ENCODE data around the gene SUSD4. TPM values are rescaled to one million over a fixed set of nuclear protein-coding genes. Genes with fewer than 3 reads are reported as not detected.

The SUSD4 gene
- total RNA-seq, 3 donors from 2014 or later: 0.64 to 16.7 (median 14.9) TPM

DNA sequence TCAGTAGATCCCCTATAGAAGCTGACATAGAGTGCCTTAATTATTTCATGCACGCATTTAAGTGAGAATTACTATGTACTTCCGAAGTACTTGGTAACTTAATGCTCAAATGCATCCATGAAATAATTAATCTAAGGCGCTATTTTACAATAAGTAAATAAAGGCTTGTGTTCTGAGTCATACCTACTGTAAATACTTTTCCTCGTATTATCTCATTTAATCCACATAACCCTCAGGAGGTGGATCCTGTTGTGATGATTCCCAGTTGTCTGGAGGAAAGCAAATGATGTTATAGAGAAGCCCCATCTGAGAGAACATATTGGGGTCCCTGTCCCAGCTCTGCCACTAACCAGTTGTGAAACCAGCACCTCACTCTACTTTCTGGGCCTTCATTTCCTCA, 16.4 kb downstream of the SUSD4 start:
- DNase-seq (ENCODE audit: low spot score in 2 of 2): no peak
- intact Hi-C loops (cut with DNase I; ENCODE audit: low total_unique reads): no loop called here

DNA sequence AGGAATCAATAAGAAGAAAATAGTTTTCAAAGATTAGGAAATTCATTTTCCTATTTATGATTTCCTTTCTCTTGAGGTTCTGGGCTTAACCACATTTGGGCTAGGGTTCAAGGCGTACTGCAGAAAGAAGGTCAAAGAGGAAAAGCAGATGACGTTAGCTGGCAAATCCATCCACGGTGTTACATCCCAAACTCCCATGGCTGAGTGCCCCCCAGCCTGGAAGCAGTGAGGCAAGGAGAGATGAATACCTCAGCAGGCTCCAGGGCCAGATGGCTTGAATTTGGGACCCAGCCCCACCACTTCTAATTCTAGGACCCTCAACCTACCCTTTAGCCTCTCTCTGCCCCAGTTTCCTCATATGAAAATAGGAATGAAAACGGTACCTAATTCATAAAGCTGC, 17.7 kb downstream of the SUSD4 start:
- intact Hi-C loops (cut with DNase I; ENCODE audit: low total_unique reads): no loop called here
- TF ChIP-seq, protein P1, sequence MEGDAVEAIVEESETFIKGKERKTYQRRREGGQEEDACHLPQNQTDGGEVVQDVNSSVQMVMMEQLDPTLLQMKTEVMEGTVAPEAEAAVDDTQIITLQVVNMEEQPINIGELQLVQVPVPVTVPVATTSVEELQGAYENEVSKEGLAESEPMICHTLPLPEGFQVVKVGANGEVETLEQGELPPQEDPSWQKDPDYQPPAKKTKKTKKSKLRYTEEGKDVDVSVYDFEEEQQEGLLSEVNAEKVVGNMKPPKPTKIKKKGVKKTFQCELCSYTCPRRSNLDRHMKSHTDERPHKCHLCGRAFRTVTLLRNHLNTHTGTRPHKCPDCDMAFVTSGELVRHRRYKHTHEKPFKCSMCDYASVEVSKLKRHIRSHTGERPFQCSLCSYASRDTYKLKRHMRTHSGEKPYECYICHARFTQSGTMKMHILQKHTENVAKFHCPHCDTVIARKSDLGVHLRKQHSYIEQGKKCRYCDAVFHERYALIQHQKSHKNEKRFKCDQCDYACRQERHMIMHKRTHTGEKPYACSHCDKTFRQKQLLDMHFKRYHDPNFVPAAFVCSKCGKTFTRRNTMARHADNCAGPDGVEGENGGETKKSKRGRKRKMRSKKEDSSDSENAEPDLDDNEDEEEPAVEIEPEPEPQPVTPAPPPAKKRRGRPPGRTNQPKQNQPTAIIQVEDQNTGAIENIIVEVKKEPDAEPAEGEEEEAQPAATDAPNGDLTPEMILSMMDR (IDR thresholded peaks at IDR 0.05): no peak
- TF ChIP-seq POLR2AphosphoS5 (IDR thresholded peaks at IDR 0.05) (no peak), POLR2A (IDR thresholded peaks at IDR 0.05) (no peak)
- H3K4me3 ChIP-seq: no peak overlapping the region

More for the DNA sequence above, 16.4 kb downstream of the SUSD4 start:
- Histone ChIP-seq H3K9me3 (no peaks in the 10 kb centered on the region), H3K27me3 (no peaks in the 10 kb centered on the region), H3K27ac (no peak overlapping the region), H3K4me3 (no peak overlapping the region), H3K36me3 (no peaks in the 10 kb centered on the region), H3K4me1 (no peaks in the 10 kb centered on the region)
- TF ChIP-seq POLR2AphosphoS5 (IDR thresholded peaks at IDR 0.05): no peak
- TF ChIP-seq, protein P1 (IDR thresholded peaks at IDR 0.05): no peak
- TF ChIP-seq POLR2A (IDR thresholded peaks at IDR 0.05): no peak

DNA sequence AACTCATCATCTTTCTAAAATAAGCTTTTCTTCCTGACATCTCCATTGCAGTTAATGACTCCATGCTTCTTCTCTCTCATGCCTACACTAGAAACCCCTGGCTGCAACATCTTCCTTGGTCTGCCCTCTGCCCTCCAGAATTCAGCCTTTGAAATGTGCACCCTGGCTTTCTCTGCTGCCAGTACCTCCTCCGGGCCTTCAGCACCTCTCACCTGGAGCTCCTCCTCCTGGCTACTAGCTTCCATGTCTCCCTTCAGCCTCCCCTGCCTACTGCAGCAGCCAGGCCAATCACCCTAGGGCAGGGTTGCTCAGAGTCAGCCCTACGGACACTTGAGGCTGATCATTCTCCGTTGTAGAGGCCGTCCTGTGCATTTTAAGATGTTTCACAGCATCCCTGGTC, 18.3 kb downstream of the SUSD4 start:
- no peaks in the 10 kb centered on the region for H3K36me3 ChIP-seq
- no peak for DNase-seq (ENCODE audit: low spot score in 2 of 2)

More for the DNA sequence above, 17.7 kb downstream of the SUSD4 start:
- no peak for DNase-seq (ENCODE audit: low spot score in 2 of 2)
- Histone ChIP-seq H3K4me1 (no peaks in the 10 kb centered on the region), H3K9me3 (no peaks in the 10 kb centered on the region), H3K36me3 (no peaks in the 10 kb centered on the region), H3K27ac (no peak overlapping the region), H3K27me3 (no peaks in the 10 kb centered on the region)

DNA sequence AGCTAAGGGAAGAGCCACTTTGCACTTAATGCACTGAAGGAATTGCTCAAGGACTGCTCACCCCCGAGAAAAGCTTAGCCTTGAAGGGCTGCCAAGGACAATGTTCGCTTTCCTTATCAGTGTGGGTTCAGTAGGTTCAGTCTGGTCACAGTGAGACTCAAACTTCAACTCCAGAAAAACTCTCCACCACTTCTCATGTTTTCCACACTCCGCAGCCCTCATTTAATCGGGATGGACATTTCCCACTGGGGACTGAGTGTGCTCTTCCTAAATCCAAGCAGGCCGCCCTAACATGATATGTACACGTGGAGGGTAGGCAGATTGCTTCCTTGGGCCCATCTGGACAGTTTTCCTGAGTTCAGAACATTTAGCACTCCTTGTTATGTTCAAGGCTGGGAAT, 19.5 kb downstream of the SUSD4 start:
- intact Hi-C loops (cut with DNase I; ENCODE audit: low total_unique reads): no loop called here
- H3K4me1 ChIP-seq: no peaks in the 10 kb centered on the region
- no peak for DNase-seq (ENCODE audit: low spot score in 2 of 2)
- H3K27ac ChIP-seq: no peak overlapping the region
- no peaks in the 10 kb centered on the region for H3K36me3 ChIP-seq
- no peak overlapping the region for H3K4me3 ChIP-seq
- H3K9me3 ChIP-seq: no peaks in the 10 kb centered on the region
- no peaks in the 10 kb centered on the region for H3K27me3 ChIP-seq
- TF ChIP-seq POLR2AphosphoS5 (IDR thresholded peaks at IDR 0.05) (no peak), POLR2A (IDR thresholded peaks at IDR 0.05) (no peak)
- TF ChIP-seq, protein P1 (IDR thresholded peaks at IDR 0.05): no peak

More for the DNA sequence above, 18.3 kb downstream of the SUSD4 start:
- intact Hi-C loops (cut with DNase I; ENCODE audit: low total_unique reads): no loop called here
- TF ChIP-seq, protein P1 (IDR thresholded peaks at IDR 0.05): no peak
- TF ChIP-seq POLR2A (IDR thresholded peaks at IDR 0.05): no peak
- TF ChIP-seq POLR2AphosphoS5 (IDR thresholded peaks at IDR 0.05): no peak
- H3K4me1 ChIP-seq: no peaks in the 10 kb centered on the region
- no peak overlapping the region for H3K27ac ChIP-seq
- no peaks in the 10 kb centered on the region for H3K9me3 ChIP-seq
- no peak overlapping the region for H3K4me3 ChIP-seq
- H3K27me3 ChIP-seq: no peaks in the 10 kb centered on the region

DNA sequence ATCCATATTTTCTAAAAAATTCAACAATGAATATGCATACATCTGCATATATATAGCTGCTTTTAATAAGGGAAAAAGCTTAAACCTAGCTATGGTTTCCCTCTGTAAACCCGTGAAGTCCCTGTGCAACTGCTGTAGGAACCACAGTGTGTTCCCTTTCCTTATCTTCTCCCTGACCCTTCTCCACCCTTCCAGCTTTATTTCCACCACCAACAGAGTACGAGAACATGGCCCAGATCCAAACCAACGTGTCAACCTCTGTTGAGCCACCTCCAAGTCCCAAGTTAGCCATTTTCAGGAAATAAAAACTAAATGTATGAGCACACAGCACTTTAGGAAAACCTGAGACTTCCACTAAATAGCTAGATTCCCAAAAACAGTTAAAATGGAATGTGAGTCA, 20.3 kb downstream of the SUSD4 start:
- Histone ChIP-seq H3K9me3 (no peaks in the 10 kb centered on the region), H3K27ac (no peak overlapping the region), H3K27me3 (no peaks in the 10 kb centered on the region), H3K4me3 (no peak overlapping the region), H3K36me3 (no peaks in the 10 kb centered on the region), H3K4me1 (no peaks in the 10 kb centered on the region)
- intact Hi-C loops (cut with DNase I; ENCODE audit: low total_unique reads): no loop called here
- DNase-seq (ENCODE audit: low spot score in 2 of 2): no peak
- TF ChIP-seq POLR2A (IDR thresholded peaks at IDR 0.05): no peak
- TF ChIP-seq, protein P1 (IDR thresholded peaks at IDR 0.05): no peak
- no peak for TF ChIP-seq POLR2AphosphoS5 (IDR thresholded peaks at IDR 0.05)
